HepG2 (cell line): ENCODE measurements around the gene SOX8. TPM values are rescaled to one million over a fixed set of nuclear protein-coding genes. Genes with fewer than 3 reads are reported as not detected.

Source experiments
- ATAC-seq: fragments of 200-7000 bp; cut with Tn5 transposase; 3 replicates; pipeline ENCODE4 v1.9.1; 2020; ENCODE audit warnings: mild to moderate bottlenecking, moderate library complexity
- BruUV-seq: library from RNA; stranded (reverse); fragments of 400-500 nt; replicated peaks from 2 replicates; lab custom pipeline; 2021; lab: Mats Ljungman, UMichigan
- CTCF ChIA-PET: fragments of 300-600 bp; formaldehyde crosslinking; extraction: SDS; loops from one replicate; lab custom pipeline; 2021; ENCODE audit warnings: low total read pairs, inconsistent platforms, low intra/inter-chr PET ratio; lab: Yijun Ruan, JAX
- POLR2A ChIA-PET: fragments of 350-600 bp; sonication (Branson Sonifier 250); formaldehyde crosslinking; loops from one replicate; lab custom pipeline; 2020; ENCODE audit warnings: antibody characterized with exemption, inconsistent platforms; lab: Yijun Ruan, JAX
- DNase-seq: peaks from one replicate; pipeline ENCODE4 v3.0.0-alpha.2; 2015; ENCODE audit warnings: low spot score
- FAIRE-seq: peaks from 3 replicates; lab custom pipeline; 2011; peaks lifted over from hg19 to GRCh38; lab: Jason Lieb, UNC
- H2AFZ ChIP-seq: one replicate; pipeline ENCODE4 v1.6.1; 2011; ENCODE audit warnings: low read length, inconsistent platforms
- H3K27ac ChIP-seq: fragments of 300-600 bp; 3 replicates; pipeline ENCODE4 v1.8.0; 2011; ENCODE audit warnings: mixed run types, mild to moderate bottlenecking, mixed read lengths, low read length, inconsistent platforms; ENCODE audit not compliant: insufficient read depth; ENCODE audit errors: extremely low read length
- H3K27me3 ChIP-seq, 2 experiments: fragments of 200-600 bp in 1 of 2; 2 replicates in 1 of 2; 3 replicates in 1 of 2; pipeline versions ENCODE4 v1.6.0 to v1.8.0; 2011; ENCODE audit warnings: low read length in 2 of 2, mild to moderate bottlenecking in 2 of 2, moderate library complexity in 2 of 2, inconsistent platforms in 1 of 2; ENCODE audit not compliant: insufficient read depth in 2 of 2, control insufficient read depth in 1 of 2
- H3K36me3 ChIP-seq, 2 experiments: fragments of 200-600 bp in 1 of 2; replicated peaks in 1 of 2; 2 replicates in 1 of 2; 3 replicates in 1 of 2; pipeline versions ENCODE4 v1.5.1 to v1.8.0; 2011; ENCODE audit warnings: low read length in 2 of 2, inconsistent platforms in 1 of 2; ENCODE audit not compliant: insufficient read depth in 2 of 2, control insufficient read depth in 1 of 2
- H3K4me1 ChIP-seq: 2 replicates; pipeline ENCODE4 v1.5.1; 2012; ENCODE audit warnings: low read length, inconsistent platforms; ENCODE audit not compliant: insufficient read depth
- H3K4me2 ChIP-seq: 2 replicates; pipeline ENCODE4 v1.6.0; 2011; ENCODE audit warnings: low read depth, low read length, inconsistent platforms
- H3K4me3 ChIP-seq, 3 experiments: fragments of 200-600 bp in 1 of 3; sonication (generic), shearing (Covaris generic) in 1 of 3; replicated peaks in 1 of 3; 2 replicates each; pipeline ENCODE4 v1.5.1; 2011 to 2016; ENCODE audit warnings: low read length in 3 of 3, inconsistent platforms in 2 of 3, low read depth in 2 of 3, mild to moderate bottlenecking in 2 of 3, control low read depth in 1 of 3, mixed read lengths in 1 of 3; ENCODE audit not compliant: insufficient read depth in 1 of 3
- H3K79me2 ChIP-seq: one replicate; pipeline ENCODE4 v1.6.1; 2011; ENCODE audit warnings: low read length, inconsistent platforms; ENCODE audit not compliant: insufficient read depth
- H3K9ac ChIP-seq: 2 replicates; pipeline ENCODE4 v1.6.0; 2011; ENCODE audit warnings: mild to moderate bottlenecking, low read depth, low read length, inconsistent platforms; ENCODE audit not compliant: insufficient read depth
- H3K9me3 ChIP-seq: 2 replicates; pipeline ENCODE4 v1.5.1; 2012; ENCODE audit warnings: mild to moderate bottlenecking, low read length
- H4K20me1 ChIP-seq: 2 replicates; pipeline ENCODE4 v1.6.0; 2011; ENCODE audit warnings: inconsistent platforms, mild to moderate bottlenecking, low read length, moderate library complexity; ENCODE audit not compliant: insufficient read depth
- AGO2 ChIP-seq: fragments of 200-400 bp; formaldehyde crosslinking; optimal IDR thresholded peaks from 2 replicates; pipeline ENCODE3; 2017; ENCODE audit warnings: mild to moderate bottlenecking, low read depth, low read length, moderate library complexity
- MAFG ChIP-seq: sonication (generic); formaldehyde crosslinking; IDR thresholded peaks from 2 replicates; pipeline ENCODE4 v1.5.1; 2020; ENCODE audit warnings: mild to moderate bottlenecking, missing genetic modification reagents
- MTF2 ChIP-seq: sonication (generic); formaldehyde crosslinking; IDR thresholded peaks from 2 replicates; pipeline ENCODE4 v1.5.0; 2020; ENCODE audit warnings: missing genetic modification reagents, borderline replicate concordance
- RFX5 ChIP-seq: IDR thresholded peaks from 2 replicates; pipeline ENCODE4 v1.6.1; 2011; ENCODE audit warnings: low read depth, low read length, improper control_type of control experiment
- ZBTB21 ChIP-seq: sonication (generic); formaldehyde crosslinking; IDR thresholded peaks from 2 replicates; pipeline ENCODE4 v1.4.0; 2020; ENCODE audit warnings: missing genetic modification reagents
- ZBTB7A ChIP-seq: sonication (generic); formaldehyde crosslinking; IDR thresholded peaks from 2 replicates; pipeline ENCODE4 v1.8.0; 2022; ENCODE audit warnings: mild to moderate bottlenecking, missing genetic modification reagents
- ZNF782 ChIP-seq: sonication (generic); formaldehyde crosslinking; IDR thresholded peaks from 2 replicates; pipeline ENCODE4 v1.4.0; 2020; ENCODE audit warnings: missing genetic modification reagents, mild to moderate bottlenecking, borderline replicate concordance
- ZNF878 ChIP-seq: sonication (generic); formaldehyde crosslinking; IDR thresholded peaks from 2 replicates; pipeline ENCODE4 v1.8.1; 2023; ENCODE audit warnings: mild to moderate bottlenecking, missing genetic modification reagents, moderate library complexity
- WGBS: methylation state at CpG from one replicate; pipeline ENCODE4 v1.1.6; 2017; ENCODE audit warnings: low lambda C conversion rate; 5-methylcytosine and 5-hydroxymethylcytosine counted together
- in situ Hi-C: cut with HindIII; loops from 2 replicates; pipeline ENCODE4 v1.10.0; 2017; ENCODE audit warnings: low pct_unique_long_range_greater_than_20kb; ENCODE audit not compliant: extremely low pct_ligation_motif_present
- intact Hi-C: fragments of 100-400 bp; cut with micrococcal nuclease; formaldehyde crosslinking; loops from one replicate; pipeline ENCODE4 v1.10.0; 2022; ENCODE audit not compliant: unreplicated experiment
- polyA plus RNA-seq, 8 experiments: library from polyadenylated mRNA; depleted of rRNA in 3 of 8; stranded (reverse) in 7 of 8; unstranded in 1 of 8; fragments of >200 nt; fragmentation: Illumina TruSeq in 4 of 8; extraction: Trizol in 4 of 8; gene quantifications; 2 replicates each; pipeline versions ENCODE4 v1.2.1 to v1.2.3, GENCODE V29; 2011 to 2016; ENCODE audit warnings: low read depth in 4 of 8, missing spikeins in 1 of 8, mixed read lengths in 1 of 8; ENCODE audit not compliant: insufficient read depth in 1 of 8
- total RNA-seq, 5 experiments: library from RNA; depleted of rRNA; stranded (reverse); fragments of >200 nt; fragmentation: Illumina TruSeq; extraction: Trizol; gene quantifications; 2 replicates each; pipeline ENCODE4 v1.2.3, GENCODE V29; 2016; ENCODE audit warnings: low read depth in 1 of 5
- TF ChIP-seq, protein P1 (sequence below): fragments of 450-650 bp; IDR thresholded peaks from 2 replicates; pipeline ENCODE4 v1.6.1; 2016
- TF ChIP-seq, protein P2 (sequence below), 2 experiments: IDR thresholded peaks; 2 replicates each; pipeline ENCODE4 v1.6.1; 2011 to 2012; ENCODE audit warnings: low read length in 2 of 2, borderline replicate concordance in 1 of 2, low read depth in 1 of 2, mild to moderate bottlenecking in 1 of 2, moderate library complexity in 1 of 2
- TF ChIP-seq, protein P3 (sequence below): sonication (generic); formaldehyde crosslinking; IDR thresholded peaks from 2 replicates; pipeline ENCODE4 v1.4.0; 2020; ENCODE audit warnings: missing genetic modification reagents
- TF ChIP-seq, protein P4 (sequence below): sonication (generic); formaldehyde crosslinking; conservative IDR thresholded peaks from 2 replicates; pipeline ENCODE4 v1.8.0; 2022; ENCODE audit warnings: mild to moderate bottlenecking, moderate library complexity, missing genetic modification reagents

The SOX8 gene
- total and polyA plus RNA-seq, 2 of the 13 experiments (the other 11 are each of a cell fraction or from before 2014, with no cell fraction given), result 0.20 to 0.28 TPM

DNA sequence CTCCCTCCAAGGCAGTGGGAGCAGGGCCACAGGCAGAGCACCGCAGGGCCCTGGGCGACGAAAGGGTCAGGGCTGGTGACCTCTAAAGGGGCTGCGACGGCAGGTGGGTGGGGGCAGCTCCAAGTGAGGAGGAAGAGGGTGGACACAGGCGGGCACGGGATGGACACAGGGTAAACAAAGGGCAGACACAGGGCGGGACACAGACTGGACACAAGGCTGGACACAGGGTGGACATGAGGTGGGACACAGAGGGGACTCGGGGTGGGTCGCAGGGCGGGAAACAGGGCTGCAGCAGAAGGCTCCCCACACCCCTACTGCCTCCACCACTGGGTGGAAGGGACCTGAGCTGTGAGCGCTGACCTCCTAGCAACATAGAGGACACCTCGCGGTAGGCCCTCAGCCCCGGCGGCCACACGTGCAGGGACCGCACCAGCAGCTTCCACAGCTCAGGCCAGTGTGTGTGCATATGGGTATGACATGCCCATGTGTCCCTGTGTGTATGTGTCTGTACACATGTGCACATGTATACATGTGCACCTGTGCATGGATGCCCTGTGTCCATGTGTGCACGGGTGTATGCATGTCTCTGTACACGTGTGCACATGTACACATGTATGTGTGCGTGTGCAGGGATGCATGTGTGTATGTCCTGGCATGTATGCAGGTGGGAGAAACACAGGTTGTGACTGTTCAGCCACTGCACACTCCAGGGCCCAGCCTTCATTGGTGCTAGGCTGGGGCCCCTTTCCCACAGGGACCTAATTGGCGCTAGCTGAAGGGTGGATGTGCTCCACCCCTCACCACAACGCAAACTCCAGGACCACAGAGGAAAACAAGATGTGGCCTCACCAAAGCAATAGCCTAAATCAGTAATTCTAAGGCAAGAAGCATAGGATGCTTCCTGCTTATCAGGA lies 18.4 kb upstream of the SOX8 start (continued):
- TF ChIP-seq, protein P1, sequence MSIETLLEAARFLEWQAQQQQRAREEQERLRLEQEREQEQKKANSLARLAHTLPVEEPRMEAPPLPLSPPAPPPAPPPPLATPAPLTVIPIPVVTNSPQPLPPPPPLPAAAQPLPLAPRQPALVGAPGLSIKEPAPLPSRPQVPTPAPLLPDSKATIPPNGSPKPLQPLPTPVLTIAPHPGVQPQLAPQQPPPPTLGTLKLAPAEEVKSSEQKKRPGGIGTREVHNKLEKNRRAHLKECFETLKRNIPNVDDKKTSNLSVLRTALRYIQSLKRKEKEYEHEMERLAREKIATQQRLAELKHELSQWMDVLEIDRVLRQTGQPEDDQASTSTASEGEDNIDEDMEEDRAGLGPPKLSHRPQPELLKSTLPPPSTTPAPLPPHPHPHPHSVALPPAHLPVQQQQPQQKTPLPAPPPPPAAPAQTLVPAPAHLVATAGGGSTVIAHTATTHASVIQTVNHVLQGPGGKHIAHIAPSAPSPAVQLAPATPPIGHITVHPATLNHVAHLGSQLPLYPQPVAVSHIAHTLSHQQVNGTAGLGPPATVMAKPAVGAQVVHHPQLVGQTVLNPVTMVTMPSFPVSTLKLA, result peak; percentile 95
- TF ChIP-seq AGO2 (peak; percentile 49), ZBTB21 (no peak)
- TF ChIP-seq, protein P2, sequence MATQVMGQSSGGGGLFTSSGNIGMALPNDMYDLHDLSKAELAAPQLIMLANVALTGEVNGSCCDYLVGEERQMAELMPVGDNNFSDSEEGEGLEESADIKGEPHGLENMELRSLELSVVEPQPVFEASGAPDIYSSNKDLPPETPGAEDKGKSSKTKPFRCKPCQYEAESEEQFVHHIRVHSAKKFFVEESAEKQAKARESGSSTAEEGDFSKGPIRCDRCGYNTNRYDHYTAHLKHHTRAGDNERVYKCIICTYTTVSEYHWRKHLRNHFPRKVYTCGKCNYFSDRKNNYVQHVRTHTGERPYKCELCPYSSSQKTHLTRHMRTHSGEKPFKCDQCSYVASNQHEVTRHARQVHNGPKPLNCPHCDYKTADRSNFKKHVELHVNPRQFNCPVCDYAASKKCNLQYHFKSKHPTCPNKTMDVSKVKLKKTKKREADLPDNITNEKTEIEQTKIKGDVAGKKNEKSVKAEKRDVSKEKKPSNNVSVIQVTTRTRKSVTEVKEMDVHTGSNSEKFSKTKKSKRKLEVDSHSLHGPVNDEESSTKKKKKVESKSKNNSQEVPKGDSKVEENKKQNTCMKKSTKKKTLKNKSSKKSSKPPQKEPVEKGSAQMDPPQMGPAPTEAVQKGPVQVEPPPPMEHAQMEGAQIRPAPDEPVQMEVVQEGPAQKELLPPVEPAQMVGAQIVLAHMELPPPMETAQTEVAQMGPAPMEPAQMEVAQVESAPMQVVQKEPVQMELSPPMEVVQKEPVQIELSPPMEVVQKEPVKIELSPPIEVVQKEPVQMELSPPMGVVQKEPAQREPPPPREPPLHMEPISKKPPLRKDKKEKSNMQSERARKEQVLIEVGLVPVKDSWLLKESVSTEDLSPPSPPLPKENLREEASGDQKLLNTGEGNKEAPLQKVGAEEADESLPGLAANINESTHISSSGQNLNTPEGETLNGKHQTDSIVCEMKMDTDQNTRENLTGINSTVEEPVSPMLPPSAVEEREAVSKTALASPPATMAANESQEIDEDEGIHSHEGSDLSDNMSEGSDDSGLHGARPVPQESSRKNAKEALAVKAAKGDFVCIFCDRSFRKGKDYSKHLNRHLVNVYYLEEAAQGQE (IDR thresholded peaks at IDR 0.05; ENCODE audit: borderline replicate concordance in 1 of 2, low read depth in 1 of 2, low read length in 2 of 2), result no peak
- TF ChIP-seq, all 625 proteins: peak for 4

DNA sequence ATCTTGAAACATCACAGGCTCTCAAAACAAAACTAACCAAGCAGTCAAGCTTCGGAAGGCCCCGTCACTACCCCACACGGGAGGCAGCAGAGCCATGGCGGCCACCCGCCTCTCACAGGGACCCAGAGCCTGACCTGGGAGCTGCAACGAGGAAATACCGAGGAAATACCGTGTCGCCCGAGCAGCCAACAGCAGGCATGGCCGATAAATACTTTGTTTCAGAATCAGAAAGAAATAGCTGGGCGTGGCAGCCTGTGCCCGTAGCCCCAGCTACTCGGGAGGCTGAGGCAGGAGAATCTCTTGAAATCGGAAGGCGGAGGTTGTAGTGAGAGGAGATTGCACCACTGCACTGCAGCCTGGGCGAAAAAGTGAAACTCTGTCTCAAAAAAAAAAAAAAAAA lies 17.7 kb upstream of the SOX8 start:
- Histone ChIP-seq H3K4me3 (no peak overlapping the region), H2AFZ (no peak overlapping the region), H3K36me3 (0 out of 5 replicates have a peak, but pooled peaks cover 0 to 1% of the 10 kb centered on the region in 2 experiments), H3K9ac (no peak overlapping the region), H3K4me1 (peaks cover 6% of the 10 kb centered on the region; the same call in 1 of the 2 replicates), H3K27me3 (no peaks in the 10 kb centered on the region), H3K9me3 (no peaks in the 10 kb centered on the region), H3K79me2 (no peaks in the 10 kb centered on the region), H3K4me2 (no peak overlapping the region), H4K20me1 (no peaks in the 10 kb centered on the region), H3K27ac (no peak overlapping the region)
- 95% methylated on average over 17 of the region's 17 CpGs for WGBS
- ChIA-PET POLR2A (interaction anchor here (0.6 kb wide), 1 partner anchor 1187 kb away, joined by 3 read pairs; no protein-coding TSS in a partner anchor), CTCF (no interaction called here)
- ATAC-seq, result no peak
- DNase-seq, result no peak
- no TSS peak for BruUV-seq
- FAIRE-seq, result no peak
- in situ Hi-C loops, result no loop called here
- intact Hi-C loops, result no loop called here
- TF ChIP-seq, protein P3, sequence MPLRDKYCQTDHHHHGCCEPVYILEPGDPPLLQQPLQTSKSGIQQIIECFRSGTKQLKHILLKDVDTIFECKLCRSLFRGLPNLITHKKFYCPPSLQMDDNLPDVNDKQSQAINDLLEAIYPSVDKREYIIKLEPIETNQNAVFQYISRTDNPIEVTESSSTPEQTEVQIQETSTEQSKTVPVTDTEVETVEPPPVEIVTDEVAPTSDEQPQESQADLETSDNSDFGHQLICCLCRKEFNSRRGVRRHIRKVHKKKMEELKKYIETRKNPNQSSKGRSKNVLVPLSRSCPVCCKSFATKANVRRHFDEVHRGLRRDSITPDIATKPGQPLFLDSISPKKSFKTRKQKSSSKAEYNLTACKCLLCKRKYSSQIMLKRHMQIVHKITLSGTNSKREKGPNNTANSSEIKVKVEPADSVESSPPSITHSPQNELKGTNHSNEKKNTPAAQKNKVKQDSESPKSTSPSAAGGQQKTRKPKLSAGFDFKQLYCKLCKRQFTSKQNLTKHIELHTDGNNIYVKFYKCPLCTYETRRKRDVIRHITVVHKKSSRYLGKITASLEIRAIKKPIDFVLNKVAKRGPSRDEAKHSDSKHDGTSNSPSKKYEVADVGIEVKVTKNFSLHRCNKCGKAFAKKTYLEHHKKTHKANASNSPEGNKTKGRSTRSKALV (CRISPR knock-in tag), result no peak
- TF ChIP-seq ZNF782 (CRISPR knock-in tag), result no peak
- TF ChIP-seq, protein P4, sequence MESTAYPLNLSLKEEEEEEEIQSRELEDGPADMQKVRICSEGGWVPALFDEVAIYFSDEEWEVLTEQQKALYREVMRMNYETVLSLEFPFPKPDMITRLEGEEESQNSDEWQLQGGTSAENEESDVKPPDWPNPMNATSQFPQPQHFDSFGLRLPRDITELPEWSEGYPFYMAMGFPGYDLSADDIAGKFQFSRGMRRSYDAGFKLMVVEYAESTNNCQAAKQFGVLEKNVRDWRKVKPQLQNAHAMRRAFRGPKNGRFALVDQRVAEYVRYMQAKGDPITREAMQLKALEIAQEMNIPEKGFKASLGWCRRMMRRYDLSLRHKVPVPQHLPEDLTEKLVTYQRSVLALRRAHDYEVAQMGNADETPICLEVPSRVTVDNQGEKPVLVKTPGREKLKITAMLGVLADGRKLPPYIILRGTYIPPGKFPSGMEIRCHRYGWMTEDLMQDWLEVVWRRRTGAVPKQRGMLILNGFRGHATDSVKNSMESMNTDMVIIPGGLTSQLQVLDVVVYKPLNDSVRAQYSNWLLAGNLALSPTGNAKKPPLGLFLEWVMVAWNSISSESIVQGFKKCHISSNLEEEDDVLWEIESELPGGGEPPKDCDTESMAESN (CRISPR knock-in tag), result no peak
- no peak for TF ChIP-seq MTF2 (CRISPR knock-in tag)
- no peak for TF ChIP-seq RFX5
- TF ChIP-seq MAFG (CRISPR knock-in tag), result no peak
- no peak for TF ChIP-seq ZBTB7A
- TF ChIP-seq ZNF878, result no peak
